Measurements from ENCODE around the gene DIPK1B. TPM values are rescaled to one million over a fixed set of nuclear protein-coding genes. Genes with fewer than 3 reads are reported as not detected.

The DIPK1B gene
- total RNA-seq, 1 experiment from 2014 or later, result 26.3 TPM

- intact Hi-C loops (cut with micrococcal nuclease), result no loop called here
- H3K9ac ChIP-seq (ENCODE audit: low read length), result peak overlapping the region; percentile 96
- CTCF ChIA-PET, result no interaction called here
- peaks cover 38% of the 10 kb centered on the region for H4K20me1 ChIP-seq (ENCODE audit: low read length)
- DNase-seq, result peak; percentile 20
- POLR2A ChIA-PET (ENCODE audit: unreplicated experiment), result interaction anchor here (0.6 kb wide), 1 partner anchor 61 kb away, joined by 5 read pairs; no protein-coding TSS in a partner anchor
- peaks cover 19% of the 10 kb centered on the region for H3F3A ChIP-seq (ENCODE audit: low read length, unreplicated experiment)
- H3K27ac ChIP-seq (ENCODE audit: low read length), result peak overlapping the region; percentile 9; the same call in 1 of the 2 replicates
- no peaks in the 10 kb centered on the region for H3K9me3 ChIP-seq (ENCODE audit: low read length)
- H3K79me2 ChIP-seq (ENCODE audit: low read length), result peaks cover 73% of the 10 kb centered on the region
- H3K36me3 ChIP-seq (ENCODE audit: low read depth, low read length), result peaks cover 33% of the 10 kb centered on the region
- no peaks in the 10 kb centered on the region for H3K9me2 ChIP-seq (replicated peaks; ENCODE audit: low read length)
- peak overlapping the region; percentile 100 for H3K4me2 ChIP-seq (ENCODE audit: low read length)
- BruUV-seq (replicated peaks), result no TSS peak
- ATAC-seq, result peak; percentile 41
- TF ChIP-seq EZH2 (IDR thresholded peaks at IDR 0.05; ENCODE audit: low read length, unreplicated experiment) (no peak), CTCF (conservative IDR thresholded peaks at IDR 0.05; ENCODE audit: low read depth, low read length) (no peak), EZH2phosphoT487 (IDR thresholded peaks at IDR 0.05; ENCODE audit: borderline replicate concordance, low read length) (no peak)
- peak overlapping the region; percentile 95 for H3K4me3 ChIP-seq (ENCODE audit: low read length)
- no peaks in the 10 kb centered on the region for H3K27me3 ChIP-seq (ENCODE audit: low read length)
- peak overlapping the region; percentile 75 for H2AFZ ChIP-seq (ENCODE audit: low read length)
- peaks cover 27% of the 10 kb centered on the region for H3K4me1 ChIP-seq (ENCODE audit: insufficient read depth, low read length)
Observed at GRCh38 chr9:136728548-136729123, 16.3 kb downstream of the DIPK1B start.

GRCh38 chr9:136729144-136729543 lies 16.8 kb downstream of the DIPK1B start:
- no TSS peak for BruUV-seq (replicated peaks)
- intact Hi-C loops (cut with micrococcal nuclease), result no loop called here
- peak overlapping the region; percentile 95 for H3K4me3 ChIP-seq (ENCODE audit: low read length)
- H3K9ac ChIP-seq (ENCODE audit: low read length), result peak overlapping the region; percentile 96
- TF ChIP-seq EZH2 (IDR thresholded peaks at IDR 0.05; ENCODE audit: low read length, unreplicated experiment) (no peak), EZH2phosphoT487 (IDR thresholded peaks at IDR 0.05; ENCODE audit: borderline replicate concordance, low read length) (no peak), CTCF (conservative IDR thresholded peaks at IDR 0.05; ENCODE audit: low read depth, low read length) (no peak)
- peaks cover 33% of the 10 kb centered on the region for H4K20me1 ChIP-seq (ENCODE audit: low read length)
- ChIA-PET CTCF (interaction anchor here (0.6 kb wide), 1 partner anchor 13 kb away, joined by 3 read pairs; no protein-coding TSS in a partner anchor), POLR2A (ENCODE audit: unreplicated experiment) (interaction anchor here (0.6 kb wide), 1 partner anchor 60 kb away, joined by 5 read pairs; no protein-coding TSS in a partner anchor)
- no peaks in the 10 kb centered on the region for H3K27me3 ChIP-seq (ENCODE audit: low read length)
- H3K9me2 ChIP-seq (replicated peaks; ENCODE audit: low read length), result no peaks in the 10 kb centered on the region
- H3K27ac ChIP-seq (ENCODE audit: low read length), result no peak overlapping the region
- peak; percentile 20; the same call in 1 of the 2 replicates for ATAC-seq
- peak overlapping the region; percentile 75; the same call in 1 of the 2 replicates for H2AFZ ChIP-seq (ENCODE audit: low read length)
- H3K4me2 ChIP-seq (ENCODE audit: low read length), result peak overlapping the region; percentile 100
- peaks cover 27% of the 10 kb centered on the region for H3K4me1 ChIP-seq (ENCODE audit: insufficient read depth, low read length)
- H3K79me2 ChIP-seq (ENCODE audit: low read length), result peaks cover 68% of the 10 kb centered on the region
- peaks cover 28% of the 10 kb centered on the region for H3K36me3 ChIP-seq (ENCODE audit: low read depth, low read length)
- DNase-seq, result no peak
- H3K9me3 ChIP-seq (ENCODE audit: low read length), result no peaks in the 10 kb centered on the region
- H3F3A ChIP-seq (ENCODE audit: low read length, unreplicated experiment), result peaks cover 16% of the 10 kb centered on the region

GRCh38 chr9:136729926-136730325 lies 17.6 kb downstream of the DIPK1B start:
- ChIA-PET POLR2A (ENCODE audit: unreplicated experiment) (no interaction called here), CTCF (no interaction called here)
- no peak overlapping the region for H3K9ac ChIP-seq (ENCODE audit: low read length)
- intact Hi-C loops (cut with micrococcal nuclease), result no loop called here
- H3K27me3 ChIP-seq (ENCODE audit: low read length), result no peaks in the 10 kb centered on the region
- H3K36me3 ChIP-seq (ENCODE audit: low read depth, low read length), result peaks cover 20% of the 10 kb centered on the region
- no peak overlapping the region for H2AFZ ChIP-seq (ENCODE audit: low read length)
- no peak overlapping the region for H3K27ac ChIP-seq (ENCODE audit: low read length)
- BruUV-seq (replicated peaks), result TSS peak; percentile 27
- peaks cover 60% of the 10 kb centered on the region for H3K79me2 ChIP-seq (ENCODE audit: low read length)
- peak overlapping the region; percentile 100; the same call in 1 of the 2 replicates for H3K4me2 ChIP-seq (ENCODE audit: low read length)
- peaks cover 11% of the 10 kb centered on the region for H3F3A ChIP-seq (ENCODE audit: low read length, unreplicated experiment)
- ATAC-seq (no peak), DNase-seq (no peak)
- peaks cover 27% of the 10 kb centered on the region for H3K4me1 ChIP-seq (ENCODE audit: insufficient read depth, low read length)
- TF ChIP-seq EZH2phosphoT487 (IDR thresholded peaks at IDR 0.05; ENCODE audit: borderline replicate concordance, low read length), result no peak
- no peak for TF ChIP-seq CTCF (conservative IDR thresholded peaks at IDR 0.05; ENCODE audit: low read depth, low read length)
- TF ChIP-seq EZH2 (IDR thresholded peaks at IDR 0.05; ENCODE audit: low read length, unreplicated experiment), result no peak
- peaks cover 26% of the 10 kb centered on the region for H4K20me1 ChIP-seq (ENCODE audit: low read length)
- H3K4me3 ChIP-seq (ENCODE audit: low read length), result no peak overlapping the region
- no peaks in the 10 kb centered on the region for H3K9me2 ChIP-seq (replicated peaks; ENCODE audit: low read length)
- H3K9me3 ChIP-seq (ENCODE audit: low read length), result no peaks in the 10 kb centered on the region
